Mucosa of descending colon (tissue), 3 donors: ENCODE results near the gene KIF20B. TPM values are rescaled to one million over a fixed set of nuclear protein-coding genes. Genes with fewer than 3 reads are reported as not detected.
"Not testable (repeated sequence)": the region's sequence is repeated elsewhere in the genome, so short reads cannot be mapped to it uniquely, and the experiment has no call there.

Source experiments
- ATAC-seq: fragments of 200-7000 bp; cut with Tn5 transposase; one replicate; pipeline ENCODE4 v1.9.1; 2020; ENCODE audit warnings: mild to moderate bottlenecking, moderate library complexity
- DNase-seq, 3 donors: peaks; one replicate each; pipeline ENCODE4 v3.0.0-alpha.2; 2020
- H3K36me3 ChIP-seq: fragments of 200-600 bp; one replicate; pipeline ENCODE4 v1.8.0; 2021; ENCODE audit warnings: low read depth, mild to moderate bottlenecking
- H3K4me1 ChIP-seq: fragments of 200-600 bp; one replicate; pipeline ENCODE4 v1.8.0; 2021; ENCODE audit warnings: low read depth, mild to moderate bottlenecking
- H3K4me3 ChIP-seq: fragments of 200-600 bp; one replicate; pipeline ENCODE4 v1.8.0; 2021; ENCODE audit warnings: mild to moderate bottlenecking
- H3K9me3 ChIP-seq: fragments of 200-600 bp; one replicate; pipeline ENCODE4 v1.8.0; 2021; ENCODE audit warnings: mild to moderate bottlenecking
- intact Hi-C, 2 donors: fragments of 100-400 bp; cut with DNase I in 1 of 2; cut with micrococcal nuclease in 1 of 2; formaldehyde crosslinking; loops; one replicate each; pipeline versions ENCODE4 v1.11.0 to v1.11.1; 2022; cut with DNase I, micrococcal nuclease
- total RNA-seq, 3 donors: library from RNA; stranded (reverse); fragmentation: NEBNext Ultra II Directional in 2 of 3; extraction: Animal tissue kit (Norgen Biotek cat#: 25700) in 2 of 3; gene quantifications; one replicate each; pipeline versions ENCODE4 v1.2.1 to v1.2.4, GENCODE V29; 2021 to 2023
- TF ChIP-seq, protein P1 (sequence below): fragments of 200-600 bp; IDR thresholded peaks from one replicate; pipeline ENCODE4 v1.8.0; 2022; ENCODE audit warnings: antibody characterized with exemption, mild to moderate bottlenecking
- donor health status: DM: no; HTN: no; CAD: no; lungs with moderate emphysema.
- donor health status: DM: no; HTN: no; CAD: no.
- donor health status: DM: no; HTN: yes; CAD: no.

Gene KIF20B
- total RNA-seq, 3 donors from 2014 or later: 6.0 to 16.8 (median 7.5) TPM

DNA sequence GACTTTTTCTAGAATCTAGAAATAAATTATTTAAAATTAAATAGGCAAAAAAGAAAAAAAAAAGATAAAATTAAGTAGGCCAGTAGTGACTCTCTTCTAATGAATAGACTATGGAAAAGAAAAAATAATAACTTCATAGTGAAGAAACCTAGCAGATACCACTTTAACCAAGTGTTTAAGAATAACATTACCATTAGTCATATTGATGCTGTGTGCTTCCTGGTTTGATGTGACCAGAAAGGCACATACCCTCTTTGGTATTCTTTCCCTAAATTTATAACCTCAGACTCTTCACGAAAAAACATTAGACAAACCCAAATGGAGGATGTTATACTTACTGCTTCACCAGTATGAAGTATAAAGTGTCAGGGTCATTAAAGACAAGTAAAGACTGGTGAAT lies 42.6 kb downstream of the KIF20B start:
- Histone ChIP-seq H3K9me3 (no peaks in the 10 kb centered on the region), H3K36me3 (no peaks in the 10 kb centered on the region), H3K4me1 (no peaks in the 10 kb centered on the region), H3K4me3 (no peak overlapping the region)
- intact Hi-C loops: no loop called here
- TF ChIP-seq, protein P1, sequence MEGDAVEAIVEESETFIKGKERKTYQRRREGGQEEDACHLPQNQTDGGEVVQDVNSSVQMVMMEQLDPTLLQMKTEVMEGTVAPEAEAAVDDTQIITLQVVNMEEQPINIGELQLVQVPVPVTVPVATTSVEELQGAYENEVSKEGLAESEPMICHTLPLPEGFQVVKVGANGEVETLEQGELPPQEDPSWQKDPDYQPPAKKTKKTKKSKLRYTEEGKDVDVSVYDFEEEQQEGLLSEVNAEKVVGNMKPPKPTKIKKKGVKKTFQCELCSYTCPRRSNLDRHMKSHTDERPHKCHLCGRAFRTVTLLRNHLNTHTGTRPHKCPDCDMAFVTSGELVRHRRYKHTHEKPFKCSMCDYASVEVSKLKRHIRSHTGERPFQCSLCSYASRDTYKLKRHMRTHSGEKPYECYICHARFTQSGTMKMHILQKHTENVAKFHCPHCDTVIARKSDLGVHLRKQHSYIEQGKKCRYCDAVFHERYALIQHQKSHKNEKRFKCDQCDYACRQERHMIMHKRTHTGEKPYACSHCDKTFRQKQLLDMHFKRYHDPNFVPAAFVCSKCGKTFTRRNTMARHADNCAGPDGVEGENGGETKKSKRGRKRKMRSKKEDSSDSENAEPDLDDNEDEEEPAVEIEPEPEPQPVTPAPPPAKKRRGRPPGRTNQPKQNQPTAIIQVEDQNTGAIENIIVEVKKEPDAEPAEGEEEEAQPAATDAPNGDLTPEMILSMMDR: no peak
- ATAC-seq (no peak), DNase-seq (no peak)

DNA sequence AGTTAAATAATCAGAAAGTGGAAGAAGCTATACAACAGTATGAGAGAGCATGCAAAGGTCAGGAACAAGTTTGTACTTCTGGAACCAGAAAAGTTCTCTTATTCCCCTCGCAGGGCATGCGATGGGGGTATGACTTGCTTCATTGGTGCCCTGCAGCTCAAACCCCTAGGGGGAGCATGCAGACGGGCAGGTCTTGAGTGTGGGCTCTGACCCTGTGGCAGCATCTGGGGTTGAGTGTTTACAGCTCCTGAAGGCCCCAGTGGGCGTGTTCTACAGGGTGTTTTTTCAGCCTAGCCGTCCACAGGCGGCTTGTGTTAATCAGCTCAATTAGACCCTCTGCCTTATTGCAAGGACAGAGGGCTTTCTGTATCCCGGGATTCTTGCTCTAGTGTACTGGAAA lies 44.5 kb downstream of the KIF20B start:
- H3K9me3 ChIP-seq: no peaks in the 10 kb centered on the region
- TF ChIP-seq, protein P1: no peak
- intact Hi-C loops: no loop called here

DNA sequence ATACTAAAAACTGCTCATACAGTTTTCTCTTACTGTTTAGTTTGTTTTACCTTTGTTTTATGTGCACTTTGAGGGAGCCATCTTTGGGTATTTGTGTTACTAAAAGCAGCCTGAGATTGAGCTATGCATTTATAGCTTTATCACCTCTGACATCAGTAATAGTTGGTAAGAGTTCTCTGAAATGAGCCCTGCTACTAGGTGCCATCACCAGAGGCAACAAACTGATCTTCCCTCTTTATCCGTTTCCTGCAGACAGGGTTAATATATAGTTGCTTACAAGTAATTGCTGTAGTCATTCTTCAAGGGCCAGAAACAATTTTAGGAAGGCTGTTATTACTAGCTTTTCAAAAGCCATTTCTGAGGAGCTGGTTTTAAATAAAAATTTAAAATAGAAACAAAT lies 49.1 kb downstream of the KIF20B start:
- Histone ChIP-seq H3K36me3 (no peaks in the 10 kb centered on the region), H3K4me3 (no peak overlapping the region), H3K9me3 (no peaks in the 10 kb centered on the region), H3K4me1 (no peaks in the 10 kb centered on the region)
- DNase-seq (no peak), ATAC-seq (no peak)
- intact Hi-C loops: no loop called here
- TF ChIP-seq, protein P1: no peak

More for the DNA sequence above, 44.5 kb downstream of the KIF20B start:
- Histone ChIP-seq H3K36me3 (no peaks in the 10 kb centered on the region), H3K4me3 (no peak overlapping the region), H3K4me1 (no peaks in the 10 kb centered on the region)
- no peak for DNase-seq
- ATAC-seq: no peak

DNA sequence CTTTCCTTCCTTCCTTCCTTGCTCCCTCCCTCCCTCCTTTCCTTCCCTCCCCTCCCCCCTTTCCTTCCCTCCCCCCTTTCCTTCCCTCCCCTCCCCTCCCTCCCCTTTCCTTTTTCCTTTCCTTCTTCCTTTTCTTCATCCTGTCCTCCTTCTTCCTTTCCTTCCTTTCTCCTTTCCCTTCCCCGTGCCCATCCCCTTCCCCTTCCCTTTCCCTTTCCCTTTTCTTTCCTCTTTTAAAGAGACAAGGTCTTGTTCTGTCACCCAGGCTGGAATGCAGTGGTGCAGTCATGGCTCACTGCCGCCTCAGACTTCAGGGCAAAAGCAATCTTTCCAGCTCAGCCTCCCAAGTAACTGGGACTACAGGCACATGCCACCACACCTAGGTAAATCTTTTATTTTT lies 54.0 kb downstream of the KIF20B start:
- no peak for DNase-seq
- intact Hi-C loops: no loop called here
- H3K36me3 ChIP-seq: no peaks in the 10 kb centered on the region
- no peak for ATAC-seq
- H3K4me1 ChIP-seq: no peaks in the 10 kb centered on the region
- TF ChIP-seq, protein P1: no peak
- no peak overlapping the region for H3K4me3 ChIP-seq
- no peaks in the 10 kb centered on the region for H3K9me3 ChIP-seq

DNA sequence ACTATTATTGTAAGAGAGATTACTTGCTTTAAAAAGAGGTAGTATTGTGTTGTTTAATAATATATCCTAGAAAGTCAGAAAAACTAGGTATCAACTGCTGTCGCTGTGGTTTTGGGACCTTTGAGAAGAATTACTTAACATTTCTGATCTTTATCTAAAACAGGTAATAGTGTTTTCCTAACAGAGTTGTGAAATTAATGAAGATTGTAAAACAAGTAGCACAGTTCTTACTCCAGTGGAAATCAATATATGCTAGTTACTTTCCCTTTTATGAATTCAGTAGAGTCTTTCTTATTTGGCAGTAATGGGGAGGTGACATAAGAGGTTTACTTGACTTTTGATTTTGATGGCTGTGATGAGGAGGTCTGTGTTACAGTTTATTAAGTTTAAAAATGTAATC lies 58.1 kb downstream of the KIF20B start:
- ATAC-seq (no peak), DNase-seq (no peak)
- Histone ChIP-seq H3K4me1 (no peaks in the 10 kb centered on the region), H3K4me3 (no peak overlapping the region), H3K9me3 (no peaks in the 10 kb centered on the region), H3K36me3 (no peaks in the 10 kb centered on the region)
- intact Hi-C loops: no loop called here
- TF ChIP-seq, protein P1: no peak

DNA sequence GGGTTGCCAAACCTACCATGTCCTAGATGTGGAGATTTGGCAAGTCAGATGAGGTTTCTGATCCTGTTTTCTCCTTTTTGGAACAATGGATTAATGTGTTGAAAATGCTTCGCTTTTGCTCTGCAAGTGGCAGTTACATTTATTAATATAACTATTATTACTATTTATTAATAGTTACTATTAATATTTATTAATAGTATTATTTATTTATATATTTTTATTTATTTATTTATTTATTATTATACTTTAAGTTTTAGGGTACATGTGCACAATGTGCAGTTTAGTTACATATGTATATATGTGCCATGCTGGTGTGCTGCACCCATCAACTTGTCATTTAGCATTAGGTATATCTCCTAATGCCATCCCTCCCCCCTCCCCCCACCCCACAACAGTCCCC lies 62.3 kb downstream of the KIF20B start:
- DNase-seq, H3K9me3 ChIP-seq, H3K4me1 ChIP-seq, ATAC-seq, intact Hi-C loops, H3K4me3 ChIP-seq, H3K36me3 ChIP-seq: not testable (repeated sequence)
